T-helper 1 cell (primary cell): ENCODE results near the gene IL36G.

ENCODE experiments used
- DNase-seq, 5 donors: peaks; one replicate each; pipeline ENCODE4 v3.0.0-alpha.2; 2012 to 2020

Gene IL36G

DNA sequence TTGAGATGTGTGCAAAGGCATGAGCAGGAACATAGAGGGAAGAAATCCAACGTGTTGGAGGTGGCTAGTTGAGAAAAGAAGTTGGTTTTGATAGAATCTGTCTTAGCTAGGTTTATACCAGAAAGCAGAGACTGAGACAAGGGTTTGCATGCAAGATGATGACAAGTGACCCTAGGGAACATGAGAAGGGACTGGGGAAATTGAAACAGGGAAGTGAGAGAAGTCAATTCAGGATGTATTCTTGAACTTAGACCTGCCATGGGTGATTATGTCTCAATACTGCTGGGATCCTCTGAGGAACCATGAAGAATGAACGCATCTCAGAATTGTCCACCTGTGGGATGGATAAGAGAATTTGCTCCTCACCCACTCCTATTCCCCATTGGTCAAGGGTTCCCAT, 47.9 kb downstream of the IL36G start:
- DNase-seq: no peak

DNA sequence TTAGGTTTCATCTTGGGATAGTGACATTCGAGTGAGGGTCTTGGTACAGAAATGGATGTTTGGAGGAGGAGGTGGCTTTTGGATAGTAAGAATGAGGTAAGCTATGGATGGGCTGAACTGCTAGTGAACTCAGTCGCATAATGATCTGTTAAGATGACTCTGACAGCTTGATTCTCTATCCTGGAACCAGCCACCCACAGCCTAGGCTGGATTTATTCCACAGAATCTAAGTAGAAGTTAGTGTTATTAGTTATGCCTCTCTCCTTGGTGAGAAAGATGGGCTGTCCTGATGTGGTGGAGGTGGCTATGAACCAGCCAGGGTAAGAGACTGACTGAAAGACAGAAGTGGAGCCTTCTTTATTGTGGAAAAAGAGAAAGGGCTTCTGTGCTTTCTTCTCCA, 49.9 kb downstream of the IL36G start:
- no peak for DNase-seq

GRCh38 chr2:113028112-113028511, 50.3 kb downstream of the IL36G start:
- DNase-seq: no peak

DNA sequence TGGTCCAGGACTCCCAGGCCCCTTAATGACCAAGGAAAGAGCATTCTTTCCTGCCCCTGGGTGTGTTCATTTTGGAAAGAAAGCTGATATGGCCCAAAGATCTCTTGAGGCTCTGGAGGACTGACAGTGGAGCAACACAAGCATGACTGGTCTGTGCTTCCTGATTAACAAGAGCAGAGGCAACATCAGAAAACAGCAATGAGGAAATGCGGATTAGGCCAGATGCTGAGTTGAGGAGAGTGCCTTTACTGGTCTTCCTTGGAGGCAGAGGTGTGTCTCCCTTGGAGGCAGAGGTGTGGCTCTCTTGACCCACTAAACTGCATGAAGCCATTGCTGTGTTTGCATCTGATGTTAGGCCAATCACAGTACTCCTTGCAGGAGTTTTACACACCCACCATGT, 54.9 kb downstream of the IL36G start:
- no peak for DNase-seq

DNA sequence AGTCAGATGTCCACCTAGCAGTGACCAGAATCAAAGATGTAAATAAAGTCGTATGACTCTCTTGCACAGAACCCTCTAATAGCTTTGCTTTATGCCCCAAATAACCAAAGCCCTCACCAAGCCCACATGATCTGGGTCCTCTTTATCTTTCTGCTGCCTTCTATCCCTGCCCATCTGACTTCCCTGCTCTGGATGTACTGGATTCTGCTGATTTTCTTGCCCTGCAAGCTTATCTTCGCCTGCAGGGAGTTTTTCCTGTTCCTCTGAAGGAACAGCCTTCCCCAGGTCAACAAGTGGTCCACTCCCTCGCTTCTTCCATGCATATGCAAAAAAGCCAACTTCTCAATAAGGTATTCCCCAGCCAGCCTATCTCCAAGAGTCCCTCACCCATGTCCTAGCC, 56.2 kb downstream of the IL36G start:
- no peak for DNase-seq
